Stomach smooth muscle (tissue), 2 donors: ENCODE results near the gene CNGA1.
"Not testable (repeated sequence)": the region's sequence is repeated elsewhere in the genome, so short reads cannot be mapped to it uniquely, and the experiment has no call there.

ENCODE experiments used
- H3K27ac ChIP-seq: one replicate; pipeline ENCODE4 v1.7.0; 2013; ENCODE audit warnings: mild to moderate bottlenecking, low read length, inconsistent platforms
- H3K27me3 ChIP-seq, 2 donors: one replicate each; pipeline ENCODE4 v1.7.0; 2013; ENCODE audit warnings: low read length in 2 of 2; ENCODE audit not compliant: insufficient read depth in 2 of 2, control insufficient read depth in 1 of 2
- H3K36me3 ChIP-seq, 2 donors: one replicate each; pipeline ENCODE4 v1.7.0; 2013; ENCODE audit warnings: low read length in 2 of 2; ENCODE audit not compliant: control insufficient read depth in 2 of 2, insufficient read depth in 2 of 2
- H3K4me1 ChIP-seq: one replicate; pipeline ENCODE4 v1.7.0; 2013; ENCODE audit warnings: low read length; ENCODE audit not compliant: control insufficient read depth, insufficient read depth
- H3K4me3 ChIP-seq, 2 donors: one replicate each; pipeline ENCODE4 v1.7.0; 2013; ENCODE audit warnings: low read length in 2 of 2
- H3K9ac ChIP-seq, 2 donors: one replicate each; pipeline ENCODE4 v1.7.0; 2013; ENCODE audit warnings: low read length in 2 of 2, mild to moderate bottlenecking in 1 of 2
- H3K9me3 ChIP-seq, 2 donors: one replicate each; pipeline ENCODE4 v1.7.0; 2013; ENCODE audit warnings: low read length in 2 of 2; ENCODE audit not compliant: control insufficient read depth in 2 of 2
- donor health status: healthy.
- donor health status: Pancreatic carcinoma.

Gene CNGA1

GRCh38 chr4:48012824-48013223 is 3.7 kb downstream of the CNGA1 start:
- Histone ChIP-seq H3K9me3 (no peaks in the 10 kb centered on the region), H3K36me3 (no peaks in the 10 kb centered on the region), H3K27ac (no peak overlapping the region), H3K4me3 (no peak overlapping the region), H3K4me1 (peaks cover 8% of the 10 kb centered on the region), H3K9ac (no peak overlapping the region), H3K27me3 (peaks cover 9 to 10% of the 10 kb centered on the region in 2 donors)

DNA sequence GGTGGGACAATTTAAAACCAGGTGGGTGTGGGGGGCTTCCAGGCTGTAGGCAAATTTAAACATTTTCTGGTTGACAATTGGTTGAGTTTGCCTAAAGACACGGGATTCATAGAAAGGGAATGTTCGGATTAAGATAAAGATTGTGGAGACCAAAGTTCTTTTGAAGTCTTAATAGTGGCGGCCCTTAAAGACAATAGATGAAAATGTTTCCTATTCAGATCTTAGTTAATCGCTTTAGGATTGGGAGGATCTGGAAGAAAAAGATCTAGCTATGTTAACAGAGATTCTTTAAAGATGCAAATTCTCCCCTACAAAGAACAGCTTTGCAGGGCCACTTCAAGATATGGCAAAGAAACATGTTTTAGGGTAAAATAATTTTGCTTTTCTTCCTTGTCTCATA is 4.8 kb downstream of the CNGA1 start:
- no peak overlapping the region for H3K4me3 ChIP-seq

GRCh38 chr4:48010906-48011305 is 5.6 kb downstream of the CNGA1 start:
- H3K36me3 ChIP-seq, H3K9ac ChIP-seq, H3K9me3 ChIP-seq, H3K27ac ChIP-seq, H3K27me3 ChIP-seq, H3K4me3 ChIP-seq, H3K4me1 ChIP-seq: not testable (repeated sequence)

More for the DNA sequence above, 4.8 kb downstream of the CNGA1 start:
- H3K36me3 ChIP-seq, result no peaks in the 10 kb centered on the region
- H3K27me3 ChIP-seq, result peaks cover 1 to 8% of the 10 kb centered on the region in 2 donors
- H3K9ac ChIP-seq, result no peak overlapping the region
- H3K9me3 ChIP-seq, result no peaks in the 10 kb centered on the region
- H3K27ac ChIP-seq, result no peak overlapping the region
- peaks cover 3% of the 10 kb centered on the region for H3K4me1 ChIP-seq

DNA sequence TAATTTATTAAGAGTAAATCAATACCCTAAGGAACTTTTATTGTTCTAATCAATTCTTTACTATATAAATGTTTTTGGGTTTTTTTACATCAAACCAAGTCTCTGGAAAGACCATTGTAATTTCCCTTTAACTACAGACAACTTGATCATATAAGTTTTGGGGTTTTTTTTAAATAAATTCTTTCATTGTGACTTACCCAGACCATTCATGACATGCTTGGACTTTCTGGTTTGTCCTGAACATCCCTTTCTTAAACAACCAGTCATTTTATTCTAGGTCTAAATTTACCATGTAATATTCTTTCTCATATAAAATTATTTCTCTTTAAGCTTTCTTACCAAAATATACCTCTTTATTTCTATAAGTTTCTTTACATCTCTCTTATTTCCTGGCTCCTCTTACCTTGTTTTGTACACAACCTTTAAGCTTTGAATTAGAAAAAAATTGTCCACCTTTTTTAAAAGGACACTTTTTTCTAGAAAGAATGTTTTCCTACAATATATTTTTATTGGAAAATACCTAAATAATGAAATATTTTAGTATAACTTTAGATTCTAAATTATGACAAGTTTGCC is 8.4 kb downstream of the CNGA1 start:
- no peaks in the 10 kb centered on the region for H3K27me3 ChIP-seq
- H3K4me3 ChIP-seq, result no peak overlapping the region
- H3K36me3 ChIP-seq, result no peaks in the 10 kb centered on the region
- H3K9ac ChIP-seq, result no peak overlapping the region
- no peaks in the 10 kb centered on the region for H3K9me3 ChIP-seq
- H3K4me1 ChIP-seq, result no peaks in the 10 kb centered on the region
- no peak overlapping the region for H3K27ac ChIP-seq

DNA sequence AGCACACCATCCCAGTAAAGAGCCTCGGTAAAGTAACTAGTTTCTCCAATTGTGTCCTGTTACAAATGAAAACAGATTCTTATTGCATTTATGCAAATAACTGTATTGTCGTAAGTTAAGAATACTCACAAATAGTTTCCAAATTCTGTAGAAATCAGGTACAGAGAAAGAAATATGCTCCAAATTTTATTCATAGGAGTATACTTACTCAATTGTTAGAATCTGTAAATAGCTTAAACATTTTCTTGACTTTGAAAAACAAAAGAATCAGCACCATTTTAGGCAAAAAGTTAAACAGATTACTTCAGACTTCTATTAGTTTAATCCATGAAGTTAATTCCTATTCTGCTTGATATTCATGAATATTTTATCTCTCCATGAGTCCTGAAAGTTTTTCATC is 10.7 kb downstream of the CNGA1 start:
- H3K27me3 ChIP-seq, result no peaks in the 10 kb centered on the region

DNA sequence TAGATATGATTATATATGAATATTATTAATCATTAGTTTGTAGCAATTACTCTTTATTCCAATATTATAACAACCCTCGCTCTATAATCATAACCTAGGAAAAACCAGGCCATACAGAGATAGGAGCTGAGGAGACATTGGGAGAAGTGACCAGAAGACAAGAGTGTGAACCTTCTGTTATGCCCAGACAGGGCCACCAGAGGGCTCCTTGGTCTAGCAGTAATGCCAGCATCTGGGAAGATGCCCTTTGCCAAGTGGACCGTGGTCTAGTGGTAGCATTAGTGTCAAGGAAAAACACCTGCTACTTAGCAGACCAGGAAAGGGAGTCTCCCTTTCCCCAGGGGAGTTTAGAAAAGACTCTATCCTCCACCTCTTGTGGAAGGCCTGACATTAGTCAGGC is 12.9 kb downstream of the CNGA1 start:
- H3K36me3 ChIP-seq, H3K27me3 ChIP-seq, H3K9me3 ChIP-seq, H3K9ac ChIP-seq, H3K4me1 ChIP-seq, H3K27ac ChIP-seq, H3K4me3 ChIP-seq: not testable (repeated sequence)

More for the DNA sequence above, 10.7 kb downstream of the CNGA1 start:
- H3K4me3 ChIP-seq, result no peak overlapping the region
- no peaks in the 10 kb centered on the region for H3K4me1 ChIP-seq
- no peaks in the 10 kb centered on the region for H3K36me3 ChIP-seq
- no peak overlapping the region for H3K9ac ChIP-seq
- H3K9me3 ChIP-seq, result no peaks in the 10 kb centered on the region
- no peak overlapping the region for H3K27ac ChIP-seq

GRCh38 chr4:48002267-48002666 is 14.2 kb downstream of the CNGA1 start:
- no peaks in the 10 kb centered on the region for H3K27me3 ChIP-seq
- no peaks in the 10 kb centered on the region for H3K36me3 ChIP-seq
- no peak overlapping the region for H3K27ac ChIP-seq
- no peak overlapping the region for H3K9ac ChIP-seq
- H3K4me1 ChIP-seq, result no peaks in the 10 kb centered on the region
- H3K9me3 ChIP-seq, result no peaks in the 10 kb centered on the region
- no peak overlapping the region for H3K4me3 ChIP-seq

- no peaks in the 10 kb centered on the region for H3K36me3 ChIP-seq
- no peak overlapping the region for H3K9ac ChIP-seq
- H3K27ac ChIP-seq, result no peak overlapping the region
- H3K4me1 ChIP-seq, result no peaks in the 10 kb centered on the region
- no peak overlapping the region for H3K4me3 ChIP-seq
- no peaks in the 10 kb centered on the region for H3K27me3 ChIP-seq
- H3K9me3 ChIP-seq, result no peaks in the 10 kb centered on the region
Observed at GRCh38 chr4:47996021-47996420, 20.5 kb downstream of the CNGA1 start.

- not testable (repeated sequence) for H3K9ac ChIP-seq, H3K36me3 ChIP-seq, H3K27ac ChIP-seq, H3K4me3 ChIP-seq, H3K27me3 ChIP-seq, H3K4me1 ChIP-seq, H3K9me3 ChIP-seq
Observed at GRCh38 chr4:47992475-47992874, 24.0 kb downstream of the CNGA1 start.

DNA sequence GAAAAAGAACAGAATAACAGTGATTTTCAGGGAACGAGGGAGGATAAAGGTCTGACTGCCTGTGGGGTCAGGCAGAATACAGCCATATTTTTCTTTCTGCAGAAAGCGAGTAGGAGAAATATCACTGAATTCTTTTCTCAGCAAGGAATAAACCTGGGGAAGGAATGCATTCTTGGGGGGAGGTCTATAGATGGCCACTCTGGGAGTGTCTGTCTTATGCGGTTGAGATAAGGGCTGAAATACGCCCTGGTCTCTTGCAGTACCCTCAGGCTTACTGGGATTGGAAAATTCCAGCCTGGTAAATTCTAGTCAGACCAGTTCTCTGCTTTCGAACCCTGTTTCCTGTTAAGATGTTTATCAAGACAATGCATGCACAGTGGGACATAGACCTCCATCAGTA is 26.3 kb downstream of the CNGA1 start:
- Histone ChIP-seq H3K36me3 (no peaks in the 10 kb centered on the region), H3K9ac (no peak overlapping the region), H3K4me1 (no peaks in the 10 kb centered on the region), H3K9me3 (peaks cover 0 to 5% of the 10 kb centered on the region in 2 donors), H3K27ac (no peak overlapping the region), H3K27me3 (no peaks in the 10 kb centered on the region), H3K4me3 (no peak overlapping the region)

GRCh38 chr4:47974566-47974965 is 41.9 kb downstream of the CNGA1 start:
- Histone ChIP-seq H3K4me1 (no peaks in the 10 kb centered on the region), H3K36me3 (no peaks in the 10 kb centered on the region), H3K9me3 (no peaks in the 10 kb centered on the region), H3K27ac (no peak overlapping the region), H3K4me3 (no peak overlapping the region), H3K9ac (no peak overlapping the region), H3K27me3 (no peaks in the 10 kb centered on the region)
